T-helper 1 cell treated with Interleukin-12 subunit alpha and Interleukin-12 subunit beta and Interleukin-4 antibody, amounts not matched to agents 30 μg/mL and 1 μg/mL, for 36 hours (primary cell): ENCODE data around the gene POU2F2.
"Not testable (repeated sequence)": the region's sequence is repeated elsewhere in the genome, so short reads cannot be mapped to it uniquely, and the experiment has no call there.

Experiments
- H3K27ac Mint-ChIP-seq: one replicate; pipeline ENCODE4 v1.8.0; 2021; ENCODE audit warnings: mild to moderate bottlenecking, mixed read lengths
- H3K27me3 Mint-ChIP-seq: one replicate; pipeline ENCODE4 v1.8.0; 2021; ENCODE audit warnings: low read depth, mixed read lengths
- H3K36me3 Mint-ChIP-seq: one replicate; pipeline ENCODE4 v1.8.0; 2021; ENCODE audit warnings: low read depth, mixed read lengths
- H3K4me1 Mint-ChIP-seq: one replicate; pipeline ENCODE4 v1.8.0; 2021; ENCODE audit warnings: low read depth, mixed read lengths
- H3K4me3 Mint-ChIP-seq: one replicate; pipeline ENCODE4 v1.8.0; 2021; ENCODE audit warnings: mild to moderate bottlenecking, moderate library complexity, mixed read lengths
- H3K9me3 Mint-ChIP-seq: one replicate; pipeline ENCODE4 v1.8.0; 2021; ENCODE audit warnings: mixed read lengths

Gene POU2F2

DNA sequence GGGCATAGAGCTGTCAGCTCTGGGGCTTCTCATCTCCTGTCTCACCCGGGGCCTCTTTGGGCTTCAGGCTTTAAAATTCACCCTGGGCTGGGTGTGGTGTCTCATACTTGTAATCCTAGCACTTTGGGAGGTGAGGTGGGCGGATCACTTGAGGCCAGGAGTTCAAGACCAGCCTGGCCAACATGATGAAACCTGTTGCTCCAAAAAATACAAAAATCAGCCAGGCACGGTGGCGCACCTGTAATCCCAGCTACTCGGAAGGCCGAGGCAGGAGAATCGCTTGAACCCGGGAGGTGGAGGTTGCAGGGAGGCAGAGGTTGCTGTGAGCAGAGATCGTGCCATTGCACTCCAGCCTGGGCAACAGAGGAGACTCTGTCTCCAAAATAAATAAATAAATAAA lies 91.8 kb downstream of the POU2F2 start:
- not testable (repeated sequence) for H3K4me1 Mint-ChIP-seq, H3K27ac Mint-ChIP-seq, H3K4me3 Mint-ChIP-seq, H3K27me3 Mint-ChIP-seq, H3K9me3 Mint-ChIP-seq, H3K36me3 Mint-ChIP-seq

GRCh38 chr19:42040031-42040430 lies 92.2 kb downstream of the POU2F2 start:
- no peak overlapping the region for H3K27ac Mint-ChIP-seq

DNA sequence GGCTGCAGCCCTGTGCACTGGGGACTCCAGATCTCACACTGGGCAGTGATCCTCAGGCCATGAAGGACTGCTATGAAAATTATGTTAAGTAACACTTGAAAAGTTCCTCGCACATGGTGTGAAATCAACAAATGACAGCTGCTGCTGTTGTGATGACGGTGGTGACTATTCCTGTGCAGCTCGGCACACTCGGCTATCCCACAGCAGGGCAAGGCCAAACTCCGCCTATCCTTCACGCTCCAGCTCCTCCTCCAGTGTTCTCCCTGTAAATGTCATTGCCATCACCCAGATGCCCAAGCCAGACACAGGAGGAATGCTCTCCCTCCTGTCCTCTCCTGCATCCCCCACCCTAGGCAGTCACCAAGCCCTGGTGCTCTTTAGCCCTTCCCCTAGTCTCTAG lies 93.6 kb downstream of the POU2F2 start:
- Mint-ChIP-seq H3K27ac (no peak overlapping the region), H3K4me3 (no peak overlapping the region), H3K4me1 (peaks cover 5% of the 10 kb centered on the region), H3K27me3 (no peaks in the 10 kb centered on the region), H3K9me3 (no peaks in the 10 kb centered on the region), H3K36me3 (no peaks in the 10 kb centered on the region)

More at GRCh38 chr19:42040031-42040430, 92.2 kb downstream of the POU2F2 start:
- Mint-ChIP-seq H3K36me3 (no peaks in the 10 kb centered on the region), H3K4me1 (peaks cover 1% of the 10 kb centered on the region), H3K4me3 (no peak overlapping the region), H3K27me3 (no peaks in the 10 kb centered on the region), H3K9me3 (no peaks in the 10 kb centered on the region)

DNA sequence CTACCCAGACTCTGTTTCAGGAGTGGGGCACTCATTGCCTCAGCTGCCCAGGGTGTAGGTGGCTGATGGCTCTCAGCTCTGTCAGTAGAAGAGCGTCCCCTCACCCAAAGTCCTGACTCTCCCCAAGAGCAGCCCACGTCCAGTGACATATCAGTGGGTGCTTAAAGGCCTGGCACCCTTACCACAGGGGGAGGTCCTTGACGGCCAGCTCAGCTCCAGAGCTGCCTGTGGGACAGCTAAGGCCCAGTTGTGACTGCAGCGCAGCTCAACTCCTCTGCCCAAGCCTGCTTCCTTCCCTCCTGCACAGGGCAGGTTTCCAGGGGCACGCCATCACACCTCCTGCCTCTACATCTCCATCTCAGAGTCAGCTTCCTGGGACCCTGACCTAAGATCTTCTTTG lies 94.6 kb downstream of the POU2F2 start:
- H3K9me3 Mint-ChIP-seq = no peaks in the 10 kb centered on the region
- H3K4me1 Mint-ChIP-seq = peaks cover 5% of the 10 kb centered on the region
- no peak overlapping the region for H3K27ac Mint-ChIP-seq
- no peaks in the 10 kb centered on the region for H3K36me3 Mint-ChIP-seq
- no peak overlapping the region for H3K4me3 Mint-ChIP-seq
- no peaks in the 10 kb centered on the region for H3K27me3 Mint-ChIP-seq
